NCI-H2227 (cell line): Measurements from ENCODE around the gene VPS4A.

Experiments
- DNase-seq: peaks from one replicate; lab custom pipeline; 2025; ENCODE audit not compliant: unreplicated experiment; lab: John Stamatoyannopoulos, UW

The VPS4A gene

GRCh38 chr16:69363281-69363717, 52.1 kb downstream of the VPS4A start:
- DNase-seq, result no peak

- DNase-seq, result no peak
These were observed 52.9 kb downstream of the VPS4A start for GRCh38 chr16:69364088-69364487.

GRCh38 chr16:69365901-69366300, 54.8 kb downstream of the VPS4A start:
- DNase-seq, result no peak

- no peak for DNase-seq
These were observed 55.3 kb downstream of the VPS4A start for GRCh38 chr16:69366431-69366830.

DNA sequence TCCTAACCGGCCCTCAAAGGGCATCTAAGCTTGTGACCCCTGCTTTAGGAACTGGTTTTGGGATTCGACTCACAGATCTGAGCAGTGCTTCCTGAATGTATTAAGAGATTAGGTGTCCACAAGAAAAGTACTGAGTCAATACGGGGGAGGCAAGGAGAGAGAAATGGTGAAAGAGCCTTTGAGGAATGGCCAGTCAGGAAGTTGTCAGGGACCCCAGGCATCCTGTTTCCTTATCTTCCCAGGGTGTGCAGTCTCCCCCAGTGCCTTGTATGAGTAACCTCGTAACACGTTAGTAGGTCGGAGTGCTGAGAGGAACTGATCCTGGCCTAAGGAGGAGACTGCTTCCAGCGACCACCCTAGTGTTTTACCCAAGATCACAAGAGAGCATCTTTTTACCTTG, 56.8 kb downstream of the VPS4A start:
- no peak for DNase-seq

DNA sequence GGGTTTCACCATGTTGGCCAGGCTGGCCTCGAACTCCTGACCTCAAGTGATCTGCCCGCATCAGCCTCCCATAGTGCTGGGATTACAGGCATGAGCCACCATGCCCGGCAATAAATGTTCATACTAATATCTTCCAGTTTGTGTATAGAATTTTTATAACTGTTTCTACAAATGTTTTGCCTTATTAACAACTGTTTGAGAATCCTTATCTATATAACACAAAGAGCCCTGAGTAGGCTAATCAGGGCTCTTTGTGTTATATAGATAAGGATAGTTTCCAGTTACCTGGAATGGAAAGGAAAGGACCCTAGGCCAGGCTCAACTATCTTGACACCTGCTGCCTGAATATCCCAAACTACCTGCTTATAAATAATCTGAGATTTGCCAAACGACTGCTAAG, 57.7 kb downstream of the VPS4A start:
- no peak for DNase-seq

- DNase-seq, result no peak
These were observed 60.4 kb downstream of the VPS4A start for GRCh38 chr16:69371564-69371963.

GRCh38 chr16:69373019-69373418, 61.9 kb downstream of the VPS4A start:
- no peak for DNase-seq
